Gastrocnemius medialis (tissue), 4 donors: ENCODE results near the gene RTN3. TPM values are rescaled to one million over a fixed set of nuclear protein-coding genes. Genes with fewer than 3 reads are reported as not detected.

ENCODE experiments used
- ATAC-seq, 2 donors: fragments of 150-250 bp; one replicate each; pipeline ENCODE4 v1.9.1; 2016
- DNase-seq, 2 donors: peaks; one replicate each; pipeline ENCODE4 v3.0.0-alpha.2; 2019
- H3K27ac ChIP-seq, 4 donors: fragments of 200-600 bp; sonication (generic); 1 replicate in 1 of 4; 2 replicates in 3 of 4; pipeline ENCODE4 v1.5.1; 2016 to 2018; ENCODE audit warnings: mild to moderate bottlenecking in 2 of 4, moderate library complexity in 1 of 4
- H3K27me3 ChIP-seq, 3 donors: fragments of 200-600 bp; sonication (generic) in 2 of 3; 1 replicate in 1 of 3; 2 replicates in 2 of 3; pipeline versions ENCODE4 v1.5.1 to v1.6.0; 2016 to 2019; ENCODE audit warnings: mild to moderate bottlenecking in 1 of 3, moderate library complexity in 1 of 3
- H3K36me3 ChIP-seq, 2 donors: fragments of 200-600 bp; sonication (generic) in 1 of 2; one replicate each; pipeline ENCODE4 v1.5.1; 2017 to 2018
- H3K4me1 ChIP-seq, 2 donors: fragments of 200-600 bp; sonication (generic) in 1 of 2; one replicate each; pipeline ENCODE4 v1.5.1; 2016 to 2017; ENCODE audit warnings: mild to moderate bottlenecking in 2 of 2
- H3K4me3 ChIP-seq, 4 donors: fragments of 200-600 bp; sonication (generic) in 3 of 4; 1 replicate in 1 of 4; 2 replicates in 3 of 4; pipeline ENCODE4 v1.5.1; 2016 to 2019; ENCODE audit warnings: mild to moderate bottlenecking in 2 of 4
- H3K9me3 ChIP-seq, 3 donors: fragments of 200-600 bp; sonication (generic) in 2 of 3; 1 replicate in 1 of 3; 2 replicates in 2 of 3; pipeline ENCODE4 v1.5.1; 2016 to 2019
- CTCF ChIP-seq, 5 experiments: fragments of 450-650 bp in 3 of 5; fragments of 200-600 bp in 2 of 5; sonication (generic) in 2 of 5; IDR thresholded peaks in 4 of 5; conservative IDR thresholded peaks in 1 of 5; 1 replicate in 4 of 5; 2 replicates in 1 of 5; pipeline ENCODE4 v1.5.1; 2016 to 2019; ENCODE audit warnings: antibody characterized with exemption in 5 of 5, mild to moderate bottlenecking in 3 of 5, moderate library complexity in 3 of 5
- POLR2A ChIP-seq, 2 donors: fragments of 450-650 bp; IDR thresholded peaks; one replicate each; pipeline ENCODE4 v1.6.1; 2017; ENCODE audit warnings: antibody characterized with exemption in 2 of 2, mild to moderate bottlenecking in 2 of 2, moderate library complexity in 2 of 2
- in situ Hi-C, 4 donors: fragments of 200-750 bp; cut with MboI; loops; one replicate each; pipeline versions ENCODE4 v1.15.0 to v1.8.0; 2017; ENCODE audit warnings: low sequenced_read_pairs in 4 of 4
- intact Hi-C: fragments of 100-400 bp; cut with DNase I; formaldehyde crosslinking; loops from one replicate; pipeline ENCODE4 v1.15.1; 2023; ENCODE audit warnings: low total_unique reads
- total RNA-seq, 4 donors: library from RNA; depleted of rRNA; stranded (reverse); fragments of >200 nt; gene quantifications; one replicate each; pipeline versions ENCODE4 v1.1.0 to v1.2.3, GENCODE V29; 2016

RTN3 gene
- total RNA-seq, 4 donors from 2014 or later, result 45.5 to 112 (median 86.0) TPM

GRCh38 chr11:63699896-63700295, 18.6 kb downstream of the RTN3 start:
- DNase-seq (no peak), ATAC-seq (no peak)
- peaks cover 6 to 24% of the 10 kb centered on the region in 2 donors for H3K4me1 ChIP-seq
- no peaks in the 10 kb centered on the region for H3K27me3 ChIP-seq
- no peak overlapping the region for H3K4me3 ChIP-seq
- in situ Hi-C loops (no loop called here), intact Hi-C loops (no loop called here)
- no peak overlapping the region for H3K27ac ChIP-seq
- H3K9me3 ChIP-seq, result no peaks in the 10 kb centered on the region
- TF ChIP-seq CTCF (IDR thresholded peaks at IDR 0.05 in 4 of 5, conservative IDR thresholded peaks at IDR 0.05 in 1 of 5) (no peak), POLR2A (IDR thresholded peaks at IDR 0.05) (no peak)
- no peaks in the 10 kb centered on the region for H3K36me3 ChIP-seq

GRCh38 chr11:63705526-63705925, 24.2 kb downstream of the RTN3 start:
- Histone ChIP-seq H3K27ac (no peak overlapping the region), H3K36me3 (no peaks in the 10 kb centered on the region), H3K9me3 (no peaks in the 10 kb centered on the region), H3K4me1 (peaks cover 0 to 5% of the 10 kb centered on the region in 2 donors), H3K27me3 (no peaks in the 10 kb centered on the region), H3K4me3 (no peak overlapping the region)
- intact Hi-C loops, result no loop called here
- ATAC-seq (no peak), DNase-seq (no peak)
- in situ Hi-C loops, result no loop called here
- TF ChIP-seq CTCF (IDR thresholded peaks at IDR 0.05 in 4 of 5, conservative IDR thresholded peaks at IDR 0.05 in 1 of 5) (no peak), POLR2A (IDR thresholded peaks at IDR 0.05) (no peak)

- in situ Hi-C loops, result no loop called here
- TF ChIP-seq POLR2A (IDR thresholded peaks at IDR 0.05), result no peak
- no peak for TF ChIP-seq CTCF (IDR thresholded peaks at IDR 0.05 in 4 of 5, conservative IDR thresholded peaks at IDR 0.05 in 1 of 5)
- H3K9me3 ChIP-seq, result no peaks in the 10 kb centered on the region
- peaks cover 0 to 5% of the 10 kb centered on the region in 2 donors for H3K4me1 ChIP-seq
- H3K36me3 ChIP-seq, result no peaks in the 10 kb centered on the region
- no peak overlapping the region for H3K27ac ChIP-seq
- H3K27me3 ChIP-seq, result no peaks in the 10 kb centered on the region
- ATAC-seq (no peak), DNase-seq (no peak)
- H3K4me3 ChIP-seq, result no peak overlapping the region
- intact Hi-C loops, result no loop called here
Measured at GRCh38 chr11:63708764-63709163, 27.5 kb downstream of the RTN3 start.

- no peak for DNase-seq
- in situ Hi-C loops, result no loop called here
- Histone ChIP-seq H3K27me3 (no peaks in the 10 kb centered on the region), H3K4me3 (no peak overlapping the region), H3K27ac (no peak overlapping the region), H3K36me3 (no peaks in the 10 kb centered on the region), H3K9me3 (no peaks in the 10 kb centered on the region), H3K4me1 (peaks cover 0 to 5% of the 10 kb centered on the region in 2 donors)
- no peak for ATAC-seq
- no peak for TF ChIP-seq POLR2A (IDR thresholded peaks at IDR 0.05)
- no peak for TF ChIP-seq CTCF (IDR thresholded peaks at IDR 0.05 in 4 of 5, conservative IDR thresholded peaks at IDR 0.05 in 1 of 5)
- intact Hi-C loops, result no loop called here
Measured at GRCh38 chr11:63709336-63709884, 28.1 kb downstream of the RTN3 start.
